ENCODE measurements around the gene AUP1.

DNA sequence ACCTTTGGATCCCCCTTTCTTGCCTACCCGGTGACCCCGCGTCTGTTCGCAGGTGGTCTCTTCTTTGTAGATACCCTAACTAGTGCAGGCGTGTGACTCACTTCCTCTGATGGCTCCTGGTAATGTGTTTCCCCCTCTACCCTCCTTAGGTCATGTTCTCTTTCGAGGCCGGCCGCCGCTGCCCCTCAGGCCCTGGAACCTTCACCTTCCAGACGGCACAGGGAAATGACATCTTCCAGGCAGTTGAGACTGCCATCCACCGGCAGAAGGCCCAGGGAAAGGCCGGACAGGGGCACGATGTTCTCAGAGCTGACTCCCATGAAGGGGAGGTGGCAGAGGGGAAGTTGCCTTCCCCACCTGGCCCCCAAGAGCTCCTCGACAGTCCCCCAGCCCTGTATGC is 26.7 kb upstream of the AUP1 start:
- TF ChIP-seq CTCF (IDR thresholded peaks at IDR 0.05), result no peak
- no peak for TF ChIP-seq POLR2A (IDR thresholded peaks at IDR 0.05)
